GM18526 (cell line): ENCODE measurements around the gene HDAC7.

ENCODE experiments used
- POLR2A ChIP-seq: IDR thresholded peaks from 3 replicates; pipeline ENCODE4 v1.6.1; 2011; ENCODE audit not compliant: insufficient read length; ENCODE audit errors: extremely low read depth

Gene HDAC7

DNA sequence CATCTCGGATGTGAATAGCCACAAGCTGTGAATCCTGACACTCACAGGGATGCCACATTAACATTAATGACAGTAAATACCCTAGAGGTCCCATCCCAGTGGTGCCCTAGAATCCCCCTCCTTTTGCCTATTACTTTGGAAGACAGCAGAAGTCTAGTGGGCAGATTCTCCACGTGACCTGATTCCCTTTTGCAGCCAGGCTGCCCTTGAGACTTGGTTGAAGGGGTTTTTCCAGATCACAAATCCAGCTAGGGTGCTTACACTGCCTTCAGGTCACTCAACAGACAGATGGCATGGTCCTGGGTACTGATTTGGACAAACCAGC is 8.7 kb downstream of the HDAC7 start:
- no peak for TF ChIP-seq POLR2A

GRCh38 chr12:47808574-47809365 is 10.9 kb downstream of the HDAC7 start:
- TF ChIP-seq POLR2A: no peak

GRCh38 chr12:47808050-47808449 is 11.7 kb downstream of the HDAC7 start:
- no peak for TF ChIP-seq POLR2A

DNA sequence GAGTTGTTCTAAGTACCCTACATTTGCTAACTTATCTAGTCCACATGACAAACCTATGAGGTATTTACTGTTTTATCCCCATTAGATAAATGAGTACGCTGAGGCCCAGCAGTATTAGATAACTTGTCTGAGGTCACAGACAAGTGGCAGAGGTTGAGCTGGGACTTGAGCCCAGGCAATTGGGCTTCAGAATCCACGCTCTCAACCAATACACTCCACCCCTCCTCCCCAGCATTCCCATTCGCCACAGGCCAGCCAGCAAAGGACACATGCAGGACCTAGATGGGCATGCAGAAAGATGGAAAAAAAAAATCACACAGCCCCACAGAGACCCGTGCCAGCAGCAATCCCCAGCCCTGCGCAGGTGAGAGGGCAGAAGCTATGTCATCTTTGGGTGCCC is 12.4 kb downstream of the HDAC7 start:
- TF ChIP-seq POLR2A: no peak

DNA sequence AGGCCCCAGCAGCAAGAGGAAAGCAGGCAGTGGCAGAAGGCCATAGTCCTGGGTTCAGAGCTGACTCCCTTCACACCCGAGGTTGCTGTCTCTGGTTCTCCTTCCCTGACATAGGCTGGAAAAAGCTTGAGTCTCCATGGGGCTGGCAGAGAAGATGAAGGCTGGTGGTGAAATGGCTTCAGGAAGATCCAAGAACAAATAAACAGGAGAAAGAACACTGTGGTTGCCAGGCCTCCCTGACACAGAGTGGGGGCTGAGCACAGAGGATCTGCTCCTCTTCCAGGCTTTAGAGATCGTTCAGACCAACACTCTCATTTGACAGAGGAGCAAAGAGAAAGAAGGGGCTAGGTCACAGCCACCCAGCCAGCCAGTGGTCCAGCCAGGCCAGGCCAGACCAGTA is 14.3 kb downstream of the HDAC7 start:
- no peak for TF ChIP-seq POLR2A

- TF ChIP-seq POLR2A: no peak
These were observed 15.5 kb downstream of the HDAC7 start for GRCh38 chr12:47804171-47804570.

- TF ChIP-seq POLR2A: no peak
These were observed 16.4 kb downstream of the HDAC7 start for GRCh38 chr12:47803191-47803875.

- TF ChIP-seq POLR2A: no peak
These were observed 17.4 kb downstream of the HDAC7 start for GRCh38 chr12:47802312-47802711.

DNA sequence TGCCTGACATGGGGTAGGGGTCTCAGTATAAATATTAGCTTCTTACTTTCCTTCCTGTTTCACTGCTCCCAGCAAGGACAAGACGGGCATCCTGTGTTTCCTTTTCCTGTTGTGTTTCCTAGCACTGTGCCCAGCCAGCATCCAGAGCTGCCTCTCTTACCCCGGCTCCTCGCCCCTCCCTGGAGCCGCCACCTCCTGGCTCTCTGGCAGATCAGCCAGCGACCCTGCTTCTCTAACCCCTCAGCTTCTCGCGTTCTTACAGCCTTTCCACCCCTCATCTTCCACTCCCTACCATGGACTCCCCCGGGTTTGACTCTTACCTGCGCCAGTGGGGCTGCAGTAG is 17.8 kb downstream of the HDAC7 start:
- TF ChIP-seq POLR2A: no peak

DNA sequence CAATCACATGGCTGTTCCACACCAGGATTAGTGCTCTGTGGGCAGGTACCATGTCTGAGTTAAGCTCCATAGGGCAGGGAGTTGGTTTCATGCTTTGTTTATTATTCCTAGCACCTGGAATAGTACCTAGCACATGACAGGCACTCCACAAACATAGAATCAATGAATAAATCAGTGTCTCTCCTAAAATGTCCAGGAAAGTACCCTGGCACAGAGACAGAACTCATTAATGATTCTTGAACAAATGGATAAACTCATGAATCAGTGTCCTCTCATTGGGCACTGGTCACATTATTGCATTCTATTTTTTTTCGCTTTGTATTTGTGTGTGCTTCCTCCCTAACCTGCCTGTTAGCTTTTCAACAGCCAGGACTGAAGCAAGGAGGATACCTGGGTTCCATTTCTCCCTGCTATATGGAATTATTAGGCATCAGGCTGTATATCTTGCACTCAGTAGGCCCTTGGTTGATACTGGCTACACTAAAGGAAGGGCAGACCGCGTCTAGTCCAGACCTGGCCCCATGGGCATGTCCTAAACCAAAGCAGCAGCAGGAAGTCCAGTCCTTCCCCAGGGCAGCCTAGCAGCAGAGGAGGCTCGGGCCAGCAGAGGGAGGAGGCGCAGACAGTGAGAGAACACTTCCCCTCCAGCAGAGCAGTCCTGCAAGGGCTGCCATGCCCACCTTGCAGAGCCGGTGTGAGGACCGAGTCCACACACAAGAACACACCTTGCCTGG is 18.4 kb downstream of the HDAC7 start:
- TF ChIP-seq POLR2A: no peak

DNA sequence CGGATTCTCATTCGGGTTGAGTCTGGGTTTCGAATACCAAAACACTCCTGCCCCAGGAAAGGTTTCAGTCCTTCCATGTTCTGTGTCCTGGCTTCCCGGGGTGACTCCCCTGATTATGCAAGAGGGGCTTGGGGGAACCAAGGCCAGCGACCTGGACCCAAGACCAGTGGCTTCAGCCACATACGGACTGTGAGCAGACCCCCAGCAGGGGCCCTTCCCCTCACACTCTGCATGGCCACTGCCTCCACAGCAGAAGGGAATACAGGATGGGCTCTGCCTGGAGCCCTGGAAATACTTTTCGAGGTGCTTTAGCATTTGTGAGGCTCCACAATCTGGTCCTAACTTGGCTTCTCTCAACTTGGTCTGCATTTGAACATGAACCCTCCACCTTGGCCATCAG is 19.1 kb downstream of the HDAC7 start:
- no peak for TF ChIP-seq POLR2A

GRCh38 chr12:47799357-47799955 is 20.2 kb downstream of the HDAC7 start:
- no peak for TF ChIP-seq POLR2A

DNA sequence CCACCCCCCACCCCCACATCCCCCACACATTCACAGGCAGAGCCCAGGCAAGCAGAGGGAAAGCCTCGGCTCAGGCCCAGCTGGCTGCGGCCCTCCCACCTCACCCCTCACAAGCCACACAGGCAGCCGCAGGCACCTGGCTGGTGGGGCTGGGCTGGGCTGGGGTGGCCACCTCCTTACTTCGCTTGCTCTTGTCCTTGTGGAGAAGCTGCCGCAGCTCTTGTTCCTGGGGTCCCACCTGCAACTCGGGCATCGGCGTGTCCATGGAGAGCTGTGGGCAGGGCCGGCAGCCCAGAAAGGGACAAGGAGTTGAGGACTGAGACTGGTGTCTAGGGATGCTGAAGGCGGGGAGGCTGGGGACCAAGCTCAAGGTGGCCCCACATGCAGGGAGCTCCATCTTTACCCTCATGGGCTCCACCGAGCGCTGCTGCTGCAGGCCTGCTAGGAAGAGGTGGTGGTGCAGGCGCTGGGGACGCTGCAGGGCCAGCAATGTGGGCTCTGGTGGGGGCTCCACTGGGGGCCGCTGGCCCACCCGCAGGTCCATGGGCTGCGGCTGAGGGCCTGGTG is 21.2 kb downstream of the HDAC7 start:
- no peak for TF ChIP-seq POLR2A

- no peak for TF ChIP-seq POLR2A
These were observed 22.3 kb downstream of the HDAC7 start for GRCh38 chr12:47797441-47797840.

- no peak for TF ChIP-seq POLR2A
These were observed 23.8 kb downstream of the HDAC7 start for GRCh38 chr12:47795814-47796411.
